ENCODE data around the gene MED6. TPM values are rescaled to one million over a fixed set of nuclear protein-coding genes. Genes with fewer than 3 reads are reported as not detected.
A peak's percentile ranks its signal among the peaks of the same experiment; 100 is the strongest.

The MED6 gene
- total RNA-seq, 1 experiment from 2014 or later = 55.3 TPM

- peak overlapping the region; percentile 87 to 90 for H3K4me3 Mint-ChIP-seq
- Histone ChIP-seq H2BK15ac (ENCODE audit: low read depth, low read length) (no peak overlapping the region), H4K91ac (ENCODE audit: insufficient read length, low read depth, low read length) (no peak overlapping the region), H3K18ac (ENCODE audit: insufficient read length, low read depth, low read length) (no peak overlapping the region), H3K79me1 (ENCODE audit: insufficient read depth, low read depth, low read length, poor library complexity, severe bottlenecking) (peaks cover 4% of the 10 kb centered on the region), H3K9me3 (ENCODE audit: control insufficient read depth, low read depth, low read length) (no peaks in the 10 kb centered on the region), H3K14ac (ENCODE audit: insufficient read depth, low read length) (no peak overlapping the region), H4K8ac (replicated peaks; ENCODE audit: insufficient read length, low read depth, low read length) (no peak overlapping the region), H4K5ac (ENCODE audit: insufficient read length, low read depth, low read length) (no peak overlapping the region), H2AFZ (ENCODE audit: low read length) (no peak overlapping the region), H2BK5ac (ENCODE audit: insufficient read length, low read length) (no peak overlapping the region), H3K27ac (ENCODE audit: insufficient read length, low read depth, low read length) (no peak overlapping the region), H2BK120ac (ENCODE audit: low read depth, low read length, poor library complexity, severe bottlenecking) (no peak overlapping the region), H2BK20ac (ENCODE audit: low read depth, low read length, poor library complexity, severe bottlenecking) (no peak overlapping the region), H3K79me2 (ENCODE audit: insufficient read depth, low read length) (peaks cover 51% of the 10 kb centered on the region; the same call in 1 of the 2 replicates), H3K4me1 (ENCODE audit: insufficient read depth, low read length) (peaks cover 30% of the 10 kb centered on the region), H3K23me2 (ENCODE audit: insufficient read length, low read depth, low read length, poor library complexity, severe bottlenecking) (peaks cover 21% of the 10 kb centered on the region), H2AK5ac (ENCODE audit: insufficient read length, low read length) (no peak overlapping the region), H3K23ac (ENCODE audit: insufficient read length, low read depth, low read length) (no peak overlapping the region), H3K56ac (ENCODE audit: insufficient read length, low read depth, low read length) (no peak overlapping the region), H3K9ac (ENCODE audit: extremely low read depth, insufficient read length, low read length) (no peak overlapping the region), H3K4ac (ENCODE audit: low read depth, low read length) (no peak overlapping the region), H2BK12ac (ENCODE audit: insufficient read length, low read depth, low read length) (no peak overlapping the region), H3T11ph (ENCODE audit: low read length) (no peak overlapping the region), H3K4me2 (ENCODE audit: insufficient read depth, insufficient read length, low read length) (peak overlapping the region; percentile 99), H3K27me3 (ENCODE audit: insufficient read depth, low read length) (no peaks in the 10 kb centered on the region), H4K20me1 (ENCODE audit: control insufficient read depth, insufficient read depth, insufficient read length) (no peaks in the 10 kb centered on the region)
- no peaks in the 10 kb centered on the region for H3K9me3 Mint-ChIP-seq
- no peaks in the 10 kb centered on the region for H3K27me3 Mint-ChIP-seq (ENCODE audit: low read depth)
- DNase-seq = no peak
- H3K27ac Mint-ChIP-seq = peak overlapping the region in 1 of 3 experiments; percentile 63; a peak in 1 of 7 replicates
- peaks cover 0 to 12% (median 6%) of the 10 kb centered on the region in 3 experiments; a peak in 5 of 7 replicates for H3K36me3 Mint-ChIP-seq (ENCODE audit: insufficient read depth in 1 of 3, low read depth in 3 of 3)
- H3K4me1 Mint-ChIP-seq = peaks cover 61 to 66% of the 10 kb centered on the region in 2 experiments
- no peak for TF ChIP-seq CTCF (conservative IDR thresholded peaks at IDR 0.05)
- no CpG with 5 or more reads among the region's 5 CpGs for WGBS (ENCODE audit: extremely low coverage, insufficient read length, low lambda C conversion rate)
Measured at GRCh38 chr14:70643967-70644366, 43.5 kb upstream of the MED6 start.
